GM21381 (cell line): ENCODE measurements around the gene LCLAT1.
"Not testable (repeated sequence)": the region's sequence is repeated elsewhere in the genome, so short reads cannot be mapped to it uniquely, and the experiment has no call there.

Experiments used
- ATAC-seq: cut with Tn5 transposase; IDR thresholded peaks from one replicate; pipeline ENCODE4 v1.9.1; 2021; ENCODE audit warnings: mild to moderate bottlenecking, moderate library complexity; ENCODE audit not compliant: unreplicated experiment

LCLAT1 gene

DNA sequence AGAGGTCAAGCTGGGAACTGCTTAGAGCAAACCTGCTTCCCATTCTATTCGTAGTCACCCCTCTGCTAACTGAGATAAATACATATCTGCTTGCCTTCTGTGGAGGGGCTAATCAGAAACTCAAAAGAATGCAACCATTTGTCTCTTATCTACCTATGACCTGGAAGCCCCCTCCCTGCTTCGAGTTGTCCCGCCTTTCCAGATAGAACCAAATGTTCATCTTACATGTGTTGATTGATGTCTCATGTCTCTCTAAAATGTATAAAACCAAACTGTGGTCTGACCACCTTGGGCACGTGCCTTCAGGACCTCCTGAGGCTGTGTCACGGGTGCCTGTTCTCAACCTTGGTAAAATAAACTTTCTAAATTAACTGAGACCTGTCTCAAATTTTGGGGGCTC, 66.6 kb downstream of the LCLAT1 start:
- not testable (repeated sequence) for ATAC-seq

DNA sequence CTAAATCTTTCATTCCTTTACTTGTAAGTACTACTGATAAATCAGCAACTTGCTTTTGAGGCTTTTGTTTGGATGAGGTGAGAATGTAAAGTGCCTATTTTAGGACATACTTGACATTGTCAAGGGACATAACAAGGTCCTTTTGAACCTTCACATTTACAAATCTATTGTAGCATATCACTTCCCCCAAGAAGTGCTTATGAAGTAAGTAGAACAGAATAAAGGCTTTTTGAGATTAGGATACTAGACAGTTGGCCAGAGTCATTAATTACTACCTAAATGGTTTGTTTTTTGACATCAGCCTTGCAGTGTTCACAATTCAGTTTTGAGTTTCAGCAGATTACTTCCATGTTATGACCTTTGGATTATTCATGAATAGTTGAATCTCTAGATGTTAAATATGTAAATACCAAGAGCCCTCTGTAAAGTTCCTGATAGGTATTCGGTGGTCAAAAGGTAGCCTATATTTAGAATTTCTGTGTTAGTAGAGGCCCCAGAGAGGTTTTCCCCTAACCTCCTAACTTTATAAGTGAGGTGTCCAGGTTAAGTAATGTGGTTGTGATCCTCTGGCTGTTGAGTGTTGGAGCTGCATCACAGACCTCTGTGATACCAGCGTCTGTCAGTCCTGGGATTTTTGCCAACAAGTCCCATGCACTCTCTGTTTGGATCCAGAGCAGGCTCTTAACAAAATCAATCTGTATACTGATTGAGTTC, 67.2 kb downstream of the LCLAT1 start:
- ATAC-seq: no peak

GRCh38 chr2:30514848-30515435, 67.9 kb downstream of the LCLAT1 start:
- ATAC-seq: no peak

DNA sequence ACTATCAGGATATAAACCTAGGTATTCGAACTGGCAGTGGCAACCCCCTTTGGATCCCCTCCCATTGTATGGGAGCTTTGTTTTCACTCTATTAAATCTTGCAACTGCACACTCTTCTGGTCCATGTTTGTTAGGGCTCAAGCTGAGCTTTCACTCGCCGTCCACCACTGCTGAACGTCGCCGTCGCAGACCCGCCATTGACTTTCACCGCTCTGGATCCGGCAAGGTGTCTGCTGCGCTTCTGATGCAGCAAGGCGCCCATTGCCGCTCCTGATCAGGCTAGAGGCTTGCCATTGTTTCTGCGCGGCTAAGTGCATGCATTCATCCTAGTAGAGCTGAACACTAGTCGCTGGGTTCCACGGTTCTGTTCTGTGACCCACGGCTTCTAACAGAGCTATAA, 69.1 kb downstream of the LCLAT1 start:
- no peak for ATAC-seq

DNA sequence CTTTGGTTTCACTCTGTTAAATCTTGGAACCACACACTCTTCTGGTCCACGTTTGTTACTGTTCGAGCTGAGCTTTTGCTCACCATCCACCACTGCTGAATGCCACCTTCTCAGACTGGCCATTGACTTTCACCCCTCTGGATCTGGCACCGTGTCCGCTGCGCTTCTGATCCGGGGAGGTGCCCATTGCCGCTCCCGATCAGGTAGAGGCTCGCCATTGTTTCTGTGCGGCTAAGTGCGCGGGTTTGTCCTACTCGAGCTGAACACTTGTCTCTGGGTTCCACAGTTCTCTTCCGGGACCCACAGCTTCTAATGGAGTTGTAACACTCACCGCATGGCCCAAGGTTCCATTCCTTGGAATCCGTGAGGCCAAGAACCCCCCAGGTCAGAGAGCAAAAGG, 72.8 kb downstream of the LCLAT1 start:
- ATAC-seq: no peak

- no peak for ATAC-seq
These were observed 75.4 kb downstream of the LCLAT1 start for GRCh38 chr2:30522421-30522820.

- no peak for ATAC-seq
These were observed 80.4 kb downstream of the LCLAT1 start for GRCh38 chr2:30527411-30527810.

DNA sequence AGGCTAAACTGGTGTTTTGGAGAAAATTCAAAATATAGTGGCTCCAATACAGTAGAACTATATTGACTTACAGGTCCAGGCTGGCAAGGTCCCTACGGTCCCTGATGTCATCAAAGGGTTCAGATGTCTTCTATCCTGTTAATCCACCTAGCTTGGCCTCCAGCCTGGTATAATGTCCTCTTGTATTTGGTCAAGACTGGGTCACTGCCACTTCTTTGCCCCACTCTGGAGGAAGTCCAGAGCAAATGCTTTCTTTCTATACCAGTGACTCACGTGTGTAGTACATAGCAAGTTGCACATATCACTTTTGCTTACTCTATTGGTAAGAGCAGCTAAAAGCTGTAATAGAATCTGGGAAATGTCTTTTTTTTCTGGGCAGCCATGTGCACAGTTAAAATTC, 80.8 kb downstream of the LCLAT1 start:
- ATAC-seq: no peak

- no peak for ATAC-seq
These were observed 83.3 kb downstream of the LCLAT1 start for GRCh38 chr2:30530346-30530745.

DNA sequence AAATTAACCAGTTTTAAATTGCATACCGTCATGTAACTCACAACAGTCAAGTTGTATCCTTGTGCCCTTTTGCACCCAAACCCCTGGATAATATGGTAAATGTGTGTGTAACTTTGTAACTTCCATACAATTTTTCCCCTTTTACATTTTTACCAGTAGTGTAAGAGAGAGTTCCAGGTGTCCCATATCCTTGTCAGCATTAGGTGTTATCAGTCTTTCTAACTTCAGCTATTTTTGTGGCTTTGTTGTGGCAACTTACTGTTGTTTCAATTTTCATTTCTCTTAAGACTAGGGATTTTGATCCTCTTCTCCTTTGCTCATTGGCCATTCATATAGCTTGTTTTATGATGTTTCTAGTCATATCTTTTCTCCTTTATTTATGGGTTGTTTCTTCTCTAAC, 94.6 kb downstream of the LCLAT1 start:
- no peak for ATAC-seq

GRCh38 chr2:30545875-30546274, 98.8 kb downstream of the LCLAT1 start:
- no peak for ATAC-seq

- no peak for ATAC-seq
These were observed 101.3 kb downstream of the LCLAT1 start for GRCh38 chr2:30548386-30548785.

DNA sequence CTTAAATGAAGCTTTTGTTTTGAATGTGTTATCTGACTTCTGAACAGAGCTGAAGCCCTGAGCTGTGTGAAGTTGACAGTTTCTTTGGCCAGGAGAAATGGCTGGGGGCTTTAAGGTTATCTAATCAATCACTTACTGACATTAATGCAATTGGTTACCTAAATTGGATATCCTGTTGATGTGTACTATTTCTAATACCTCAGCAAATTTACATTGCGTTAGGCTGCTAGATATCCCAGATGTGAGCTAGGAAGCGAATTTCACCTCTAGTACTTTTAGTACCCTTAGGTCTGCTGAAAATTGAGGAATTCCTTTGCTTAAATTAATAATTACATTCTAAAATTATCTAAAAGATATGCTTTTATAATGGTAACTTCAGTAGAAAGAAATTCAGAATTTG, 102.0 kb downstream of the LCLAT1 start:
- ATAC-seq: no peak

DNA sequence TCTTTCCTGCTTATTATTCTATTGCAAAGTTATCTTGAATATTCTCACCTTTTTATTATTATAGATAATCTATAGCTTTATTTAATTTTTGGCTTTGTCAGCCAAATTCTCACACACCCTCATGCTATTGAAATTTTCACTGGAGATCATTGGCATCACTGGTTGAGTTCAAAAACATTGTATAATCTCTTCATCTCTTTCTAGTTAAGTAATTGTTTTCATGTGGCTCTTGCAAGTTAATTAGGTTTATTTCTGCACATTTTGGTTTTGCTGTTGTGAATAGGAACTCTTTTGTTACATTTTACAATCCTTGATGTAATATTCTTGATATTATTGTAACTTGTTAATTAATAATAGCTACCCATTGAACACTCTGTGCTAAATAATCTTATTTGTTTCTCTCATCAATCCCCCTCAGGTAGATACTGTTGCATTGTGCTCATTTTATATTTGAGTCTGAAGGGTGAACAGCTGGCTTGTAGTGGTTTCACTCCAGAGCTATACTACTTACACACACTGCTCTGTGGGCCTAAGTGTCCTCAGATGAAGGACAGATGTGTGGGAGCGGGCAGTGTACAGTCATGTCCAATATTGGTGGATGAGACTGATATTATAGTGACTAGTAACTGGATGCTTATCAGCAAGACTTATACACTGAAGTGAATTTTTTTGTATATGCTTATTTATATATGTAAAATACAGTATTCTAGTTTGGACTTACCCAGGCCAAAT, 112.7 kb downstream of the LCLAT1 start:
- ATAC-seq: no peak

- ATAC-seq: no peak
These were observed 114.3 kb downstream of the LCLAT1 start for GRCh38 chr2:30561349-30561748.

- ATAC-seq: no peak
These were observed 118.9 kb downstream of the LCLAT1 start for GRCh38 chr2:30565851-30566358.

DNA sequence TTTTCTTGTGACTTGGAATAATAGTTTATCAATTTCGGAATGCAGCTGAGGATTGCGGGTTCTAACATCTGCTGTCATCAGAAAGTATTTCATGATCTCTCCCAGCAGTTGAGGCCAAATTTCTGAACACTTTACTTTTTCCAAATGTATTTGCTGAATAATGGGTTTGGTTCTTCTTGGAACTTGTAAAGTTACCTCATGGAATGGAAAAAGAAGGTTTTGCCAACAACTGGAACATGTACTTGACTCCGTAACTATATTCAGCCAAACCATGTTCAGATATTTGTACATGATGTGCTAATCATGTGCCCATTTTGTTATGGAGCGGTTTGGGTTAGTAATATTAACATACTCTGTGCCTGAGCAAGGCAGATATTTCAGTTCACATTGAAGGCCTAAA, 119.6 kb downstream of the LCLAT1 start:
- no peak for ATAC-seq

DNA sequence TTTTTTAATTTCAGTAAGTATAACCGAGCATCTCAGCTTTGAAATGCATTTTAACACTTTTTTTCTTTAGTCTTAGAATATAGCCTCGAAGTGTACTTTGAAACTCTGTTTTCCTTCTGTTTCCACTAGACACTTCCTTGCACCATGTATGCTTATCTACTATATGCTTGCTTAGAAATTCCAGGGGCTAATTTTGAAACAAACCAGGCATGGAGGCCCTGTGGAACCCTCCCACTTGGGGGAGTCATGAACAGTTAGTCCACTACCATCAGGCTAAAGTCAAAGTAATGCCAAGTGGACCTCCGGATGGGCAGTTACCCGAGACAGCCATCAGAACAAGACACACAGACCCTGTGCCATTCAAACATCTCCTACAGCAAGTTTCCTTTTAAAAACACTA, 120.3 kb downstream of the LCLAT1 start:
- no peak for ATAC-seq

DNA sequence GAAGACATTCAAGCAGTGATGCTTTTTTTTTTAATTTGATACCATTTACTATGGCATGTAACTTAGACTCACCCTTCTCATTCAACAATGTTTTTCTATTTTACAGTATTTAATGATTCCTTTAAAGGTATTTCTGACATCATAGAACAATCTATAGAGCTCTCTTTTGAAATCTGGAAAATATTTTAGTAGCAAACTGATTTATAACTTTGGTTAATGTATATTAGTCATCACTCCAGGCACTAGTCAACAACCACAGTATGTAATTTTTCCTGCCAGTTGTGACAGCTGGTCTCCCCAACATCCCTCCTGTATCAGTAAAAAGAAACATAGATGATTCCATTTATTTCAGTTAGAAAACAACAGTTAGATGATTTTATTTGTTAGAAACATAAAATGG, 122.9 kb downstream of the LCLAT1 start:
- ATAC-seq: no peak

DNA sequence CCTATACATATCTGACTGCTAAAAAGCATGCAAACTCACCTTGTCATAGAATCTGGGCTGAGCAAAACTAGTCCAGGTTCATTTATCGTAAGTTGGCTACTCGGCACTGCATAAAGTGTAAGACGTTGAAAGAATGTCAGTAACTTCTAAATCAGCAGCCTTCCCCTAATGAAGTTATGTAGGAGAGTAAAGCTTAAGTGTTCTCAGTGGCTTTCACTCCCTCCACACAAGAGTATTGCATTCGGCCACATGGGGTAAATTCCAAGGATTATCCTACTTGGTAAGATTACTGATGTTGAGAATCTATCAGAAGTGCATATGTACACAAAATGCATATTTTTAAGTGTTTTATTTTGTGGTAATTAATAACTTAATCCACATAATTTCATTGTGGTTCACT, 130.1 kb downstream of the LCLAT1 start:
- no peak for ATAC-seq

GRCh38 chr2:30580391-30580790, 133.3 kb downstream of the LCLAT1 start:
- no peak for ATAC-seq

- ATAC-seq: no peak
These were observed 135.5 kb downstream of the LCLAT1 start for GRCh38 chr2:30582521-30582920.
